ENCODE data around the gene PADI6.

Gene PADI6

DNA sequence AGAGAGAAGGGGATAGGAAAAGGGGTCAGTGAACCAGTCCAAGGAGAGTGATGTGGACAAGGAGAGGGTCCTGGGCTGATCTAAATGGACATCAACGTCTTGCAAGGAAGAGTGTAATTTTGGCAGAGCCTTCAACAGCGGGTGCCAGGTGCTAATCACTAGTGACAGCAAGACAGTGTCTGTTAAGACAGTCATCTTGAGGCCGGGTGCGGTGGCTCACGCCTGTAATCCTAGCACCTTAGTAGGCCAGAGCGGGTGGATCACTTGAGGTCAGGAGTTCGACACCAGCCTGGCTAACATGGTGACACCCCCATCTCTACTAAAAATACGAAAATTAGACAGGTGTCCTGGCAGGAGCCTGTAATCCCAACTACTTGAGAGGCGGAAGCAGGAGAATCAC is 12.2 kb upstream of the PADI6 start:
- TF ChIP-seq CTCF (IDR thresholded peaks at IDR 0.05), result no peak

DNA sequence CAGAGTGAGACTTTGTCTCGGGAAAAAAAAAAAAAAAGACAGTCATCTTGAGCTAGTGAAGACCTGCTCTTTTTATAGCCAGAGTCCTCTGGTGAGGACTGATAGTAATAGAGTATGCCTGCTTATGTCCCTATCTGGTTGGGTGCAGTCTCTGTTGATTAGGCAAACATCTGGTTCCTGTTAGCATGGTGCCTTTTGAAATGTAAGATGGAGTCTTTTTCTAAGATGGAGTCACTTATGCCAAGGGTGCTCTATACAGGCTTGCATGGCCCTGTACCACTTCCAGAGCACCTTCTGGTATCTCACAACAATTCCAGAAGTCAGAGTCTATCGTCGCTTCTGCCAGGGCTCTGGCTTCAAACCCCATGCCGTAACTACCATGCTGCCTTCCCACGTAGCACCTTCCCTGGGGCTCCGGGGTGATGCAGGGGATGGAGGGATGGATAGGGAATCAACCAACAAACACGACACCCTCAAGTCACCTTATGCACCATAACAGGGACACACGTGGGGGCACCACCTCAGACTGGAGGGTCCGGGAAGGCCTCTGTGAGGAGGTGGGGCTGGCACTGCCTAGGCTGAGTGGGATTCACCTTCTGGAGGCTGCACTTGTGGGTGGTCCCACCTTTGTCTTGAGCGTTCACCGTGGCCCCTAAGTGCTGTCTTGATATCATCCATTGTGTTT is 11.6 kb upstream of the PADI6 start:
- no peak for TF ChIP-seq CTCF (IDR thresholded peaks at IDR 0.05)

DNA sequence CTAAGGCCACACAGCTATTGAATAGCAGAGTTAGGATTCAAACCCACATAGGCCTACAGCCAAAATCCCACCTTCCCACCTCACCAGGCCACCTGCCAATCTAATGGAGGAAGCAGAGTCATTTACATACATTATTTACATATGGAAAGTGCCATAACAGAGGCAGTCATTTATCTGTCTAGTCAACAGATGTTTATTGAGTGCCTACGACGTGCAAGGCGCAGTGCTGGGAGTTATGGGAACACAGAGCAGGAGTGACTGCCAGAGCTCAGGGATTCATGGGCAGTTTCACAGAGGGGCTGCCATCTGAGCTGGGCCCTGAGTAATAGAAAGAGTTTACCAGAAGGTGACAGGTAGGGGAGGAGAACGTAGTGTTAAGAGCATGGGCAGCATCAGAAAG is 10.3 kb upstream of the PADI6 start:
- no peak for TF ChIP-seq CTCF (IDR thresholded peaks at IDR 0.05)

- no peak for TF ChIP-seq CTCF (IDR thresholded peaks at IDR 0.05)
Observed at GRCh38 chr1:17363351-17363750, 8.6 kb upstream of the PADI6 start.

- no peak for TF ChIP-seq CTCF (IDR thresholded peaks at IDR 0.05)
Observed at GRCh38 chr1:17363771-17364170, 8.2 kb upstream of the PADI6 start.

- TF ChIP-seq CTCF (IDR thresholded peaks at IDR 0.05), result no peak
Observed at GRCh38 chr1:17365293-17365692, 6.7 kb upstream of the PADI6 start.

DNA sequence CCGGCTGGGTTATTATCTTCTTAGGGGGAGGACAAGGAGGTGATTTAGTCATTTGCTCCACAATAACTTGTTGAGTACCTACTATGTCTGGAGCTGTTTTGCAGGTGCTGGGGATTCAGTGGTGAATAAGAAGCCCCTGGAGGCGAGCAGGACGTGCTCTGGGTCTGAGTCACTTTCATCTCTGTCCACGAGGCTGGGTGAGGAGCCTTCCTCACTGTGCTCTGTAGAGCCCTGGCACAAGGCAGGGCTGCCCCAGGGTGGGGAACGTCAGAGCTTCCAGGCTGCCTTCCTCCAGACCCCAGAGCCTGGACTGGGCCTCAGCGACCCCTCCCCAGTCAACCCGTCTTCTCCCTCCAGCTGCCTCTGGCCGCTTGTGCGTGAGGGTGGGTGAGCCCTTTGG is 2.5 kb upstream of the PADI6 start:
- TF ChIP-seq CTCF (IDR thresholded peaks at IDR 0.05), result no peak

- TF ChIP-seq CTCF (IDR thresholded peaks at IDR 0.05), result peak; percentile 24; the same call in 1 of the 2 replicates
Observed at GRCh38 chr1:17370618-17371017, 1.4 kb upstream of the PADI6 start.

All from LNCAP (cell line).